PFSK-1 (cell line): ENCODE results near the gene RNF113B.

ENCODE experiments used
- FOXP2 ChIP-seq: optimal IDR thresholded peaks from 2 replicates; pipeline ENCODE3; 2011; ENCODE audit warnings: borderline replicate concordance, control low read depth, inconsistent platforms; ENCODE audit not compliant: insufficient read depth; ENCODE audit errors: extremely low read length, extremely low read depth
- POLR2AphosphoS5 ChIP-seq: IDR thresholded peaks from 2 replicates; pipeline ENCODE4 v1.6.1; 2012; ENCODE audit warnings: low read depth, mild to moderate bottlenecking, control low read depth, low read length, moderate library complexity
- SIN3A ChIP-seq: IDR thresholded peaks from 2 replicates; pipeline ENCODE4 v1.6.1; 2012; ENCODE audit warnings: mild to moderate bottlenecking, low read length, moderate library complexity, borderline replicate concordance; ENCODE audit not compliant: insufficient read depth
- TAF1 ChIP-seq: IDR thresholded peaks from 2 replicates; pipeline ENCODE4 v1.6.1; 2012; ENCODE audit warnings: low read length, control low read depth, borderline replicate concordance; ENCODE audit not compliant: insufficient read depth
- TF ChIP-seq, protein P1 (sequence below), 2 experiments: IDR thresholded peaks; 2 replicates each; pipeline versions ENCODE4 v1.6.1 to v1.8.0; 2011 to 2012; ENCODE audit warnings: low read depth in 2 of 2, low read length in 2 of 2, control low read depth in 1 of 2, inconsistent platforms in 1 of 2, mild to moderate bottlenecking in 1 of 2, moderate library complexity in 1 of 2; ENCODE audit not compliant: insufficient read depth in 1 of 2

Gene RNF113B

DNA sequence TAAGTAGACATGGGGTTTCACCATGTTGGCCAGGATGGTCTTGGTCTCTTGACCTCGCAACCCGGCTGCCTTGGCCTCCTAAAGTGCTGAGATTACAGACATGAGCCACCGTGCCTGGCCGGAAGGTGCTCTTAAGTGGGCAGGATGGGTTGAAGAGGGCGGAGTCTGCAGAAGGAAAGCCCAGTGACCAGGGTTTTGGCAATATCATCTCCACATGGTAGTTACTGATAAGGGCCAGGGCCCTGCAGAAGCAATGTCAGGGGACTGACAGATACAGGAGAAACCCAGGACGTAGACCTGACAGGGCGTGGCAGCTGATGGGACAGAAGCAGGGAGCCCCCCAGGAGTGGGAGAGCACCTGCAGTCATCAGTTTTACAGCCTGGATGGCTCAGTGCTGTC is 45.7 kb upstream of the RNF113B start:
- TF ChIP-seq, protein P1, sequence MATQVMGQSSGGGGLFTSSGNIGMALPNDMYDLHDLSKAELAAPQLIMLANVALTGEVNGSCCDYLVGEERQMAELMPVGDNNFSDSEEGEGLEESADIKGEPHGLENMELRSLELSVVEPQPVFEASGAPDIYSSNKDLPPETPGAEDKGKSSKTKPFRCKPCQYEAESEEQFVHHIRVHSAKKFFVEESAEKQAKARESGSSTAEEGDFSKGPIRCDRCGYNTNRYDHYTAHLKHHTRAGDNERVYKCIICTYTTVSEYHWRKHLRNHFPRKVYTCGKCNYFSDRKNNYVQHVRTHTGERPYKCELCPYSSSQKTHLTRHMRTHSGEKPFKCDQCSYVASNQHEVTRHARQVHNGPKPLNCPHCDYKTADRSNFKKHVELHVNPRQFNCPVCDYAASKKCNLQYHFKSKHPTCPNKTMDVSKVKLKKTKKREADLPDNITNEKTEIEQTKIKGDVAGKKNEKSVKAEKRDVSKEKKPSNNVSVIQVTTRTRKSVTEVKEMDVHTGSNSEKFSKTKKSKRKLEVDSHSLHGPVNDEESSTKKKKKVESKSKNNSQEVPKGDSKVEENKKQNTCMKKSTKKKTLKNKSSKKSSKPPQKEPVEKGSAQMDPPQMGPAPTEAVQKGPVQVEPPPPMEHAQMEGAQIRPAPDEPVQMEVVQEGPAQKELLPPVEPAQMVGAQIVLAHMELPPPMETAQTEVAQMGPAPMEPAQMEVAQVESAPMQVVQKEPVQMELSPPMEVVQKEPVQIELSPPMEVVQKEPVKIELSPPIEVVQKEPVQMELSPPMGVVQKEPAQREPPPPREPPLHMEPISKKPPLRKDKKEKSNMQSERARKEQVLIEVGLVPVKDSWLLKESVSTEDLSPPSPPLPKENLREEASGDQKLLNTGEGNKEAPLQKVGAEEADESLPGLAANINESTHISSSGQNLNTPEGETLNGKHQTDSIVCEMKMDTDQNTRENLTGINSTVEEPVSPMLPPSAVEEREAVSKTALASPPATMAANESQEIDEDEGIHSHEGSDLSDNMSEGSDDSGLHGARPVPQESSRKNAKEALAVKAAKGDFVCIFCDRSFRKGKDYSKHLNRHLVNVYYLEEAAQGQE (IDR thresholded peaks at IDR 0.05; ENCODE audit: insufficient read depth in 1 of 2, low read depth in 2 of 2, low read length in 2 of 2): no peak

DNA sequence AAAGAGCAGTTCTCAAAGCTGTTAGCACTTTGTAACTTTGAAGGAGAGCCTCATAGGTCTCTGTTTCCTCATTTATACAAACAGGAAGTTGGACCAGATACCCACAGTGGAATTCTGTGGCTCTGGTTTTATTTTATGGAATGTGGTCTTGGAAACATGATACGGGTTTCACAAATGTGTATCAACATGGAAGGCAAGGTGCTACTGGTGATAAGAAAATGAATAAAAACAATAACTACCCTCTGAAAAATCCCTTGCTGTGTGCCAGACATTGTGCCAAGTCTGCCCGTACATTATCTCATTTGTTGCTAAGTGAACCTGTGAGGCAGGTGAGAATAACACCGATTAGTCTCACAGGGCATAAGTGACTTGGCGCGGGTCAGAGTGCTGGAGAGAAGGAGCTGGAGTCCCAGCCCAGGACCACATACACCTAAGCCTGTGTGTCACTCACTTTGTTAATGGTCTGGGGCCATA is 45.0 kb upstream of the RNF113B start:
- TF ChIP-seq POLR2AphosphoS5 (no peak), FOXP2 (no peak), SIN3A (no peak), TAF1 (no peak)
- TF ChIP-seq, protein P1 (IDR thresholded peaks at IDR 0.05; ENCODE audit: insufficient read depth in 1 of 2, low read depth in 2 of 2, low read length in 2 of 2): no peak

DNA sequence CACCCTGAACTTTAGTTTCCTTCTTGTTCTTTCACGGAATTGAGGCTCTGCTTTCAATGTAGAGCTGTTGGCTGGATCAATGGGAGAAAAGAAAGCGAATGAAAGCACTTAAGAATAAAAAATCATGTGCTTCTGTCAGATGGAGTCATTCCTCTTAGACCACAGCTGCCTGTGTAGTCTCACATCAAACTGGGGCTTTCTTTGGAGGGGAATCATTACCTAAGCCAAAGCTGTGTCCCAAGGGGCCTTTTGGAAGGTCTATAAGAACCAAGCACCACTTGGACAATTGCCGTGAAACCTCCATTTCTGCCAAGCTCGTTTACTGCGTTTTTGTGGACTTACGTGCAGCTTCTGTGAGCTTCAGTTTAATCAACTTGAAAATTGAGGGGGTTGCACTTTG is 44.2 kb upstream of the RNF113B start:
- TF ChIP-seq TAF1 (no peak), POLR2AphosphoS5 (no peak), FOXP2 (no peak), SIN3A (no peak)
- TF ChIP-seq, protein P1 (IDR thresholded peaks at IDR 0.05; ENCODE audit: insufficient read depth in 1 of 2, low read depth in 2 of 2, low read length in 2 of 2): no peak

DNA sequence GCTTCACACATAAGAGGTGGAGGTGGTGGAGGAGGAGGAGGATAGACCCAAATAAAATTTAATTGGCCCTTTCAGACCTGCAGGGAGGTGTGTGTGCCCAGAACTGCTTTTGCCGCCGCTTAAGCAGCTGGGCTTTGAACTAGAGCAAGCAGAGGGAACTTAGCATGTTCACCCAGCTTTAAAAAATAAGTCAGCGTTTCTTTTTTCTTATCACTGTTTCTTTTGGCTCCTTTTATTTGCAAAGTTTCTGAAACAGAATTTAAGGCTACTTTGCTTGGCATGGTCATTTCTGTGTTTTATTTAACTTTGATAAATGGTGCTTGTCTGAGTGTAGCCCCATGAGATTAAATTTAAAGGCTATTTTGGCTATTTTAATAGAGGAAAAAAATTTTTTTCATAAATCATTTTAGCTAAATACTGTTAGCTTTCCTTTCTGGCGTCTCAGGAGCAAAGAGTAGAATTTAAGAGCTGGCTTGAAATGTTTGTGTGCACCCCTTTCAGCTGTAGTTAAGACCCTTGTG is 43.3 kb upstream of the RNF113B start:
- no peak for TF ChIP-seq TAF1
- no peak for TF ChIP-seq SIN3A
- TF ChIP-seq, protein P1 (IDR thresholded peaks at IDR 0.05; ENCODE audit: insufficient read depth in 1 of 2, low read depth in 2 of 2, low read length in 2 of 2): no peak
- TF ChIP-seq POLR2AphosphoS5: no peak
- TF ChIP-seq FOXP2: no peak

DNA sequence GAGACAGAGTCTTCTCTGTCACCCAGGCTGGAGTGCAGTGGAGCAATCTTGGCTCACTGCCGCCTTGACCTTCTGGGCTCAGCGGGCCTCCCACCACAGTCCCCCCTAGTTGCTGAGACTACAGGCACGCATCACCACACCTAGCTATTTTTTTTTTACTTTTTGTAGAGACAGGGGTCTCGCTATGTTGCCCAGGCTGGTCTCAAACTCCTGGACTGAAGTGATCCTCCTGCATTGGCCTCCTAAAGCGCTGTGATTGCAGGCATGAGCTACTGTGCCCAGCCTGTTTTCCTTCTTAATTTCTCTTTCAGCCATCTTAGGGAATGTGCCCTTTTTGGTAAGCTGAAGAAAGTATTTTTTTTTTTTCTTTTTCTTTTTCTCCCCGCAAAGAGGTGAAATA is 42.6 kb upstream of the RNF113B start:
- TF ChIP-seq SIN3A (no peak), TAF1 (no peak), POLR2AphosphoS5 (no peak), FOXP2 (no peak)
- TF ChIP-seq, protein P1 (IDR thresholded peaks at IDR 0.05; ENCODE audit: insufficient read depth in 1 of 2, low read depth in 2 of 2, low read length in 2 of 2): no peak
